Measurements from ENCODE around the gene GPHN.
"Not testable (repeated sequence)": the region's sequence is repeated elsewhere in the genome, so short reads cannot be mapped to it uniquely, and the experiment has no call there.

GPHN gene

GRCh38 chr14:66677780-66678179, 169.8 kb downstream of the GPHN start:
- DNase-seq, result no peak

GRCh38 chr14:66680216-66680615, 172.3 kb downstream of the GPHN start:
- no peak for DNase-seq

GRCh38 chr14:66696326-66696725, 188.4 kb downstream of the GPHN start:
- DNase-seq, result no peak

GRCh38 chr14:66698503-66698902, 190.6 kb downstream of the GPHN start:
- no peak for DNase-seq

- no peak for DNase-seq
Observed at GRCh38 chr14:66701813-66702212, 193.9 kb downstream of the GPHN start.

- DNase-seq, result no peak
Observed at GRCh38 chr14:66708267-66708666, 200.3 kb downstream of the GPHN start.

GRCh38 chr14:66709291-66709690, 201.3 kb downstream of the GPHN start:
- DNase-seq, result no peak

- DNase-seq, result not testable (repeated sequence)
Observed at GRCh38 chr14:66714291-66714690, 206.3 kb downstream of the GPHN start.

GRCh38 chr14:66715313-66715712, 207.4 kb downstream of the GPHN start:
- DNase-seq, result not testable (repeated sequence)

- DNase-seq, result no peak
Observed at GRCh38 chr14:66716227-66716626, 208.3 kb downstream of the GPHN start.

- DNase-seq, result no peak
Observed at GRCh38 chr14:66717561-66718140, 209.7 kb downstream of the GPHN start.

GRCh38 chr14:66724996-66725395, 217.0 kb downstream of the GPHN start:
- DNase-seq, result no peak

- not testable (repeated sequence) for DNase-seq
Observed at GRCh38 chr14:66731298-66731697, 223.4 kb downstream of the GPHN start.

- no peak for DNase-seq
Observed at GRCh38 chr14:66735853-66736252, 227.9 kb downstream of the GPHN start.

GRCh38 chr14:66739826-66740225, 231.9 kb downstream of the GPHN start:
- DNase-seq, result no peak

GRCh38 chr14:66745078-66745477, 237.1 kb downstream of the GPHN start:
- DNase-seq, result no peak

GRCh38 chr14:66746316-66747006, 238.5 kb downstream of the GPHN start:
- DNase-seq, result no peak

- DNase-seq, result no peak
Observed at GRCh38 chr14:66752109-66752508, 244.2 kb downstream of the GPHN start.

GRCh38 chr14:66758031-66758613, 250.2 kb downstream of the GPHN start:
- no peak for DNase-seq

- no peak for DNase-seq
Observed at GRCh38 chr14:66772146-66772545, 264.2 kb downstream of the GPHN start.

GRCh38 chr14:66782853-66783252, 274.9 kb downstream of the GPHN start:
- no peak for DNase-seq

GRCh38 chr14:66790101-66790500, 282.2 kb downstream of the GPHN start:
- no peak for DNase-seq

GRCh38 chr14:66802962-66803361, 295.0 kb downstream of the GPHN start:
- no peak for DNase-seq

- no peak for DNase-seq
Observed at GRCh38 chr14:66804141-66804540, 296.2 kb downstream of the GPHN start.

GRCh38 chr14:66813636-66814035, 305.7 kb downstream of the GPHN start:
- DNase-seq, result no peak
